Prostate gland (tissue), 2 donors: Measurements from ENCODE around the gene PPP2R3C. TPM values are rescaled to one million over a fixed set of nuclear protein-coding genes. Genes with fewer than 3 reads are reported as not detected.
A peak's percentile ranks its signal among the peaks of the same experiment; 100 is the strongest.

ENCODE experiments used
- DNase-seq: peaks from one replicate; pipeline ENCODE4 v3.0.0-alpha.2; 2019; ENCODE audit warnings: low spot score
- H3K27ac ChIP-seq, 2 donors: fragments of 200-600 bp; sonication (generic); 2 replicates each; pipeline ENCODE4 v1.5.1; 2017 to 2019
- H3K27me3 ChIP-seq: fragments of 200-600 bp; sonication (generic); replicated peaks from 2 replicates; pipeline ENCODE4 v1.5.1; 2019; ENCODE audit not compliant: insufficient read depth
- H3K36me3 ChIP-seq, 2 donors: fragments of 200-600 bp; sonication (generic); 1 replicate in 1 of 2; 2 replicates in 1 of 2; pipeline versions ENCODE4 v1.5.1 to v1.8.1; 2017 to 2019
- H3K4me1 ChIP-seq: fragments of 200-600 bp; sonication (generic); replicated peaks from 2 replicates; pipeline ENCODE4 v1.5.1; 2019
- H3K4me3 ChIP-seq, 2 donors: fragments of 200-600 bp; sonication (generic); 2 replicates each; pipeline ENCODE4 v1.5.1; 2017 to 2019
- H3K9me3 ChIP-seq: fragments of 200-600 bp; sonication (generic); 2 replicates; pipeline ENCODE4 v1.5.1; 2017
- POLR2A ChIP-seq: fragments of 450-650 bp; IDR thresholded peaks from one replicate; pipeline ENCODE4 v1.6.1; 2016; ENCODE audit warnings: antibody characterized with exemption, mild to moderate bottlenecking
- POLR2AphosphoS5 ChIP-seq: sonication (generic); formaldehyde crosslinking; IDR thresholded peaks from one replicate; pipeline ENCODE4 v1.6.1; 2017; ENCODE audit warnings: antibody characterized with exemption
- WGBS: methylation state at CpG from one replicate; pipeline ENCODE4 v1.1.5; 2018; 5-methylcytosine and 5-hydroxymethylcytosine counted together
- intact Hi-C: fragments of 100-400 bp; cut with DNase I; formaldehyde crosslinking; loops from one replicate; pipeline ENCODE4 v1.14.2; 2022
- total RNA-seq, 2 donors: library from RNA; depleted of rRNA; stranded (reverse); fragments of >200 nt; gene quantifications; one replicate each; pipeline ENCODE4 v1.1.0, GENCODE V29; 2016
- TF ChIP-seq, protein P1 (sequence below), 4 experiments: fragments of 200-600 bp in 2 of 4; fragments of 450-650 bp in 2 of 4; sonication (generic) in 2 of 4; IDR thresholded peaks; 1 replicate in 3 of 4; 2 replicates in 1 of 4; pipeline ENCODE4 v1.5.1; 2016 to 2019; ENCODE audit warnings: antibody characterized with exemption in 4 of 4, mild to moderate bottlenecking in 2 of 4, moderate library complexity in 2 of 4

PPP2R3C gene
- total RNA-seq = 10 to 100 TPM; 16.1 to 20.9 TPM

DNA sequence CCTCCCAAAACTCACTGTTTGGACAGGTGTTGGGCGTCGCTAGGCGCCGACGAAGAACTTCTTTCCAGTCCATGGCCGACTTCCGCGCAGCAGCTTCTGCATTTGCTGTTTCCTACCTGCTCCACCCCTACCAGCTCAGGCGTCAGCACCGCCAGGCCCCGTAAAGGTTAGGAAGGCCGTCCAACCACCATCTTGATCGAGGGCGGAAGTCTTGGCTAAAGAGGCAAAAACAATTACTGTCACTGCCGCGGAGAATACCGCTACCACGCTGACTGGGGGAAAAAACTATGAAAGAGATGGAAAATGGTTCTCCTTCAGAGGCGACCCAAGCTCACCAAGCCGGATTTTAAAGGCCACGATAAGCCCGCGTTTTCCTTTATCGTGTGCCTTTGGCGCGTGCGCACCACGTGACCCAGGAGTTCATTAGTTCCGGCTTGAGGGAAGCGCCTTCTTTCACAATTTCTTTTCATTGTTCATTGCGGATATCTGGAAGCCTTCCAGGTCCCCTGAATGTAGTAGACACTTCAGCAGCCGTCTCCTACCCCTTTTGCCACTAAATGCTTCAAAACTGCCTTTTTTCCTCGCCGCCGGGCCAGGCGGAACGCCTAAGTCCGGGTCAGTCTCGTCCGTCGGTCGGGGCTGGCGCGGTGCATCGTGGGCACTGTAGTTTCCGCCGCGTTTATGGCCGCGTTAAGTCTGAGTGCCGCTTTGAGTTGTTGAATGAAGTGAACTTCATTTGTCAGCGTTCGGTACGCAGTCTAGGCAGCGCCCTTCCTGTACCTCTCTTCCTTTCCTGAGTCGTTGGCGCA, at the start of gene PPP2R3C, which contains the start of gene PRORP:
Gene PPP2R3C (minus strand): TSS at position 104 of the 809 bp plus-strand sequence. CDS start 31 bp downstream, at position 73.
Gene PRORP (plus strand): TSS at position 666 of the 809 bp plus-strand sequence. CDS start 694 bp downstream, outside the sequence.
- Histone ChIP-seq H3K4me3 (peak within 1 kb of the TSS; percentile 59 to 61), H3K36me3 (no peaks in the 10 kb centered on the region), H3K9me3 (no peaks in the 10 kb centered on the region), H3K27me3 (no peaks in the 10 kb centered on the region), H3K27ac (peak within 1 kb of the TSS; percentile 92 to 98), H3K4me1 (no peaks in the 10 kb centered on the region)
- peak; percentile 91 for TF ChIP-seq POLR2AphosphoS5
- TF ChIP-seq, protein P1, sequence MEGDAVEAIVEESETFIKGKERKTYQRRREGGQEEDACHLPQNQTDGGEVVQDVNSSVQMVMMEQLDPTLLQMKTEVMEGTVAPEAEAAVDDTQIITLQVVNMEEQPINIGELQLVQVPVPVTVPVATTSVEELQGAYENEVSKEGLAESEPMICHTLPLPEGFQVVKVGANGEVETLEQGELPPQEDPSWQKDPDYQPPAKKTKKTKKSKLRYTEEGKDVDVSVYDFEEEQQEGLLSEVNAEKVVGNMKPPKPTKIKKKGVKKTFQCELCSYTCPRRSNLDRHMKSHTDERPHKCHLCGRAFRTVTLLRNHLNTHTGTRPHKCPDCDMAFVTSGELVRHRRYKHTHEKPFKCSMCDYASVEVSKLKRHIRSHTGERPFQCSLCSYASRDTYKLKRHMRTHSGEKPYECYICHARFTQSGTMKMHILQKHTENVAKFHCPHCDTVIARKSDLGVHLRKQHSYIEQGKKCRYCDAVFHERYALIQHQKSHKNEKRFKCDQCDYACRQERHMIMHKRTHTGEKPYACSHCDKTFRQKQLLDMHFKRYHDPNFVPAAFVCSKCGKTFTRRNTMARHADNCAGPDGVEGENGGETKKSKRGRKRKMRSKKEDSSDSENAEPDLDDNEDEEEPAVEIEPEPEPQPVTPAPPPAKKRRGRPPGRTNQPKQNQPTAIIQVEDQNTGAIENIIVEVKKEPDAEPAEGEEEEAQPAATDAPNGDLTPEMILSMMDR (IDR thresholded peaks at IDR 0.05) = no peak
- TF ChIP-seq POLR2A = peak; percentile 25
- peak; percentile 97 for DNase-seq
- intact Hi-C loops = loop anchor here (2.0 to 10.0 kb wide), 6 partner anchors 75 to 667 kb away; partner anchors contain the start of genes BAZ1A, FAM177A1 and SRP54
- under 1% methylated on average over 57 of the region's 57 CpGs for WGBS

DNA sequence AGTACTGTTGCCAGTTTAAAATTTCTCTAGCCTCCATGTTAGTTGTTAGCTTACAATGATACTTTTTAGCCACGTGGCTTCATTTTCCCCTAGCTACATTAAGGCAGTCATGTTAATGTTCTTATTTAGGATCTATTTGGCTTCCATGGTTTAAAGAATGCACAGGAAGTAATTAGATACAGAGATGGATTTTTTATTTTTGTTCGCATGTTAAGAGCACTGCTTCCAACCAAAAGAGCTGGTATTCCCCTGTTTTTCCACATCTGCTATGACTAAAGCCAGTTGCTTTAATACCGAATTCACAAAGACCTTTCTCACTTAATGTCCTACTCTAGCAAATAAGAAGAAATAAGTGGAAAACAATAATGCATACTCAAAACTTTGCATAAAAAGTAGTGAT, 45.7 kb upstream of the PPP2R3C start:
- Histone ChIP-seq H3K4me1 (no peaks in the 10 kb centered on the region), H3K9me3 (no peaks in the 10 kb centered on the region), H3K27ac (no peak overlapping the region), H3K4me3 (no peak overlapping the region), H3K27me3 (no peaks in the 10 kb centered on the region), H3K36me3 (no peaks in the 10 kb centered on the region)
- intact Hi-C loops = no loop called here
- TF ChIP-seq, protein P1 (IDR thresholded peaks at IDR 0.05) = no peak
- TF ChIP-seq POLR2AphosphoS5 = no peak
- TF ChIP-seq POLR2A = no peak
- no peak for DNase-seq
- WGBS = 90% methylated on average over 3 of the region's 3 CpGs

DNA sequence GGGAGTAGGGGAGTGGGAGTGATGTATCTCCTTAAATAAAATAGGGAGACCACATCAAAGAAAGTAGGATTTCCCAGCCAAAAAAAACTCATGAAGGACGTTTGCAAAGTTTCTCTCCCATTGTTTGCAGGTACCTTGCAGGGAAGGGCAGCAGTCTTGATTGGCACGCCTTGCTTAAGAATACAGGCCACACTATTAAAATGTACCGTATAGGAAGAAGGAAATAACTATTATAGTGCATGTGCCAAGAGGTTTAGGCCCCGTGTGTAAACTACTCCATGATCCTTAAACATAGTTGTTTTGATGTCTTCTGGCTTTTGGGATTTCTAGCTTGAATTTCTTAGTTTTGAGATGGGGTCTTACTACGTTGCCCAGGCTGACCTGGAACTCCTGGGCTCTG, 43.1 kb upstream of the PPP2R3C start:
- Histone ChIP-seq H3K4me1 (no peaks in the 10 kb centered on the region), H3K9me3 (no peaks in the 10 kb centered on the region), H3K27ac (no peak overlapping the region), H3K36me3 (no peaks in the 10 kb centered on the region), H3K4me3 (no peak overlapping the region), H3K27me3 (no peaks in the 10 kb centered on the region)
- WGBS = 55% methylated on average over 5 of the region's 5 CpGs
- DNase-seq = no peak
- intact Hi-C loops = no loop called here
- no peak for TF ChIP-seq POLR2AphosphoS5
- no peak for TF ChIP-seq POLR2A
- TF ChIP-seq, protein P1 (IDR thresholded peaks at IDR 0.05) = no peak

DNA sequence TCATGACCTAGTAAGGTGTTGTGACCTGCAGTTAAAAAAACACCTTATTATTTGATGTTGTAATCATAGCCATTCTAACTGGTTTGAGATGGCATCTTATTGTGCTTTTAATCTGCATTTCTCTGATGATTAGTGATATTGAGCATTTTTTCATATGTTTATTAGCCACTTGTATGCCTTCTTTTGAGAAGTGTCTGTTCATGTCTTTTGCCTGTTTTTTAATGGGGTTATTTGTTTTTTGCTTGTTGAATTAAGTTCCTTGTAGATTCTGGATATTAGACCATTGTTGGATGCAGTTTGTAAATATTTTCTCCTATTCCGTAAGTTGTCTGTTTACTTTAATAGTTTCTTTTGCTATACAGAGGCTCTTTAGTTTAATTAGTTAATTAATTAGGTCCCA, 41.6 kb upstream of the PPP2R3C start:
- intact Hi-C loops = no loop called here
- WGBS = 88% methylated on average over 1 of the region's 1 CpG
- H3K4me3 ChIP-seq = no peak overlapping the region
- H3K27me3 ChIP-seq = no peaks in the 10 kb centered on the region
- no peak overlapping the region for H3K27ac ChIP-seq
- TF ChIP-seq POLR2AphosphoS5 (no peak), POLR2A (no peak)
- TF ChIP-seq, protein P1 (IDR thresholded peaks at IDR 0.05) = no peak
- no peaks in the 10 kb centered on the region for H3K4me1 ChIP-seq
- no peaks in the 10 kb centered on the region for H3K36me3 ChIP-seq
- no peaks in the 10 kb centered on the region for H3K9me3 ChIP-seq
- DNase-seq = no peak
